ENCODE results near the gene MKRN2. TPM values are rescaled to one million over a fixed set of nuclear protein-coding genes. Genes with fewer than 3 reads are reported as not detected.
A peak's percentile ranks its signal among the peaks of the same experiment; 100 is the strongest.

Gene MKRN2
- total RNA-seq, 2 experiments from 2014 or later = 32.9 to 34.5 TPM

GRCh38 chr3:12558706-12559105 lies 1.8 kb downstream of the MKRN2 start:
- DNase-seq = no peak
- Mint-ChIP-seq H3K27ac (no peak overlapping the region), H3K4me1 (ENCODE audit: low read depth) (peaks cover 60% of the 10 kb centered on the region), H3K4me3 (peak overlapping the region; percentile 78), H3K36me3 (ENCODE audit: low read depth) (peaks cover under 1% of the 10 kb centered on the region), H3K27me3 (ENCODE audit: low read depth) (peaks cover 15% of the 10 kb centered on the region), H3K9me3 (no peaks in the 10 kb centered on the region)
- CTCF ChIA-PET = interaction anchor here (1.2 kb wide), 2 partner anchors 47 to 162 kb away, joined by 3 to 4 read pairs; no protein-coding TSS in a partner anchor
- intact Hi-C loops (cut with micrococcal nuclease) = loop anchor here (10.0 kb wide), 1 partner anchor 714 kb away; the partner anchor contains the start of gene TAMM41

GRCh38 chr3:12559520-12559919 lies 2.6 kb downstream of the MKRN2 start:
- intact Hi-C loops (cut with micrococcal nuclease) = loop anchor here (10.0 kb wide), 1 partner anchor 715 kb away; the partner anchor contains the start of gene TAMM41
- Mint-ChIP-seq H3K36me3 (ENCODE audit: low read depth) (peaks cover 3% of the 10 kb centered on the region), H3K4me3 (peak overlapping the region; percentile 7), H3K9me3 (no peaks in the 10 kb centered on the region), H3K27me3 (ENCODE audit: low read depth) (peaks cover 11% of the 10 kb centered on the region), H3K4me1 (ENCODE audit: low read depth) (peaks cover 58% of the 10 kb centered on the region), H3K27ac (no peak overlapping the region)
- no peak for DNase-seq
- CTCF ChIA-PET = interaction anchor here (0.6 to 1.2 kb wide), 2 partner anchors 46 to 78 kb away, joined by 3 read pairs; no protein-coding TSS in a partner anchor

- Mint-ChIP-seq H3K27ac (peak overlapping the region; percentile 89), H3K4me3 (peak overlapping the region; percentile 32), H3K9me3 (peaks cover 2% of the 10 kb centered on the region), H3K27me3 (ENCODE audit: low read depth) (peaks cover 3% of the 10 kb centered on the region), H3K4me1 (ENCODE audit: low read depth) (peaks cover 63% of the 10 kb centered on the region), H3K36me3 (ENCODE audit: low read depth) (peaks cover 11% of the 10 kb centered on the region)
- intact Hi-C loops (cut with micrococcal nuclease) = loop anchor here (1.0 to 2.0 kb wide), 3 partner anchors 47 to 366 kb away; no protein-coding TSS in a partner anchor
- DNase-seq = peak; percentile 64
- CTCF ChIA-PET = interaction anchor here (1.1 kb wide), 1 partner anchor 281 kb away, joined by 3 read pairs; the partner anchor contains the start of gene RPL32
These were observed 3.8 kb downstream of the MKRN2 start for GRCh38 chr3:12560505-12561190.

GRCh38 chr3:12561397-12561796 lies 4.5 kb downstream of the MKRN2 start:
- no peaks in the 10 kb centered on the region for H3K27me3 Mint-ChIP-seq (ENCODE audit: low read depth)
- H3K9me3 Mint-ChIP-seq = peaks cover 6% of the 10 kb centered on the region
- peaks cover 64% of the 10 kb centered on the region for H3K4me1 Mint-ChIP-seq (ENCODE audit: low read depth)
- no peak for DNase-seq
- peak overlapping the region; percentile 89 for H3K27ac Mint-ChIP-seq
- intact Hi-C loops (cut with micrococcal nuclease) = loop anchor here (1.0 to 2.0 kb wide), 3 partner anchors 46 to 367 kb away; no protein-coding TSS in a partner anchor
- no peak overlapping the region for H3K4me3 Mint-ChIP-seq
- CTCF ChIA-PET = no interaction called here
- peaks cover 15% of the 10 kb centered on the region for H3K36me3 Mint-ChIP-seq (ENCODE audit: low read depth)

- Mint-ChIP-seq H3K27me3 (ENCODE audit: low read depth) (no peaks in the 10 kb centered on the region), H3K27ac (no peak overlapping the region), H3K9me3 (peaks cover 9% of the 10 kb centered on the region), H3K4me3 (no peak overlapping the region), H3K36me3 (ENCODE audit: low read depth) (peaks cover 22% of the 10 kb centered on the region), H3K4me1 (ENCODE audit: low read depth) (peaks cover 65% of the 10 kb centered on the region)
- no peak for DNase-seq
- intact Hi-C loops (cut with micrococcal nuclease) = no loop called here
- CTCF ChIA-PET = interaction anchor here (1.0 kb wide), 2 partner anchors 16 to 134 kb away, joined by 3 to 4 read pairs; no protein-coding TSS in a partner anchor
These were observed 5.6 kb downstream of the MKRN2 start for GRCh38 chr3:12562451-12562850.

- Mint-ChIP-seq H3K36me3 (ENCODE audit: low read depth) (peaks cover 45% of the 10 kb centered on the region), H3K9me3 (peaks cover 9% of the 10 kb centered on the region), H3K27ac (no peak overlapping the region), H3K4me3 (no peak overlapping the region), H3K4me1 (ENCODE audit: low read depth) (peaks cover 29% of the 10 kb centered on the region), H3K27me3 (ENCODE audit: low read depth) (no peaks in the 10 kb centered on the region)
- CTCF ChIA-PET = no interaction called here
- intact Hi-C loops (cut with micrococcal nuclease) = no loop called here
- no peak for DNase-seq
These were observed 10.1 kb downstream of the MKRN2 start for GRCh38 chr3:12566976-12567375.

- Mint-ChIP-seq H3K4me3 (no peak overlapping the region), H3K9me3 (peaks cover 9% of the 10 kb centered on the region), H3K36me3 (ENCODE audit: low read depth) (peaks cover 53% of the 10 kb centered on the region), H3K4me1 (ENCODE audit: low read depth) (peaks cover 18% of the 10 kb centered on the region), H3K27me3 (ENCODE audit: low read depth) (no peaks in the 10 kb centered on the region), H3K27ac (peak overlapping the region; percentile 24)
- no peak for DNase-seq
- CTCF ChIA-PET = no interaction called here
- intact Hi-C loops (cut with micrococcal nuclease) = no loop called here
These were observed 11.9 kb downstream of the MKRN2 start for GRCh38 chr3:12568747-12569146.

GRCh38 chr3:12569836-12570235 lies 12.9 kb downstream of the MKRN2 start:
- Mint-ChIP-seq H3K36me3 (ENCODE audit: low read depth) (peaks cover 58% of the 10 kb centered on the region), H3K27me3 (ENCODE audit: low read depth) (no peaks in the 10 kb centered on the region), H3K4me3 (no peak overlapping the region), H3K9me3 (peaks cover 9% of the 10 kb centered on the region), H3K27ac (no peak overlapping the region), H3K4me1 (ENCODE audit: low read depth) (peaks cover 13% of the 10 kb centered on the region)
- no peak for DNase-seq
- intact Hi-C loops (cut with micrococcal nuclease) = no loop called here
- CTCF ChIA-PET = no interaction called here

- no peaks in the 10 kb centered on the region for H3K27me3 Mint-ChIP-seq (ENCODE audit: low read depth)
- no peak for DNase-seq
- peaks cover 65% of the 10 kb centered on the region for H3K36me3 Mint-ChIP-seq (ENCODE audit: low read depth)
- H3K9me3 Mint-ChIP-seq = peaks cover 8% of the 10 kb centered on the region
- CTCF ChIA-PET = no interaction called here
- intact Hi-C loops (cut with micrococcal nuclease) = no loop called here
- peaks cover 4% of the 10 kb centered on the region for H3K4me1 Mint-ChIP-seq (ENCODE audit: low read depth)
- no peak overlapping the region for H3K27ac Mint-ChIP-seq
- H3K4me3 Mint-ChIP-seq = no peak overlapping the region
These were observed 15.1 kb downstream of the MKRN2 start for GRCh38 chr3:12571986-12572385.

GRCh38 chr3:12574131-12574530 lies 17.2 kb downstream of the MKRN2 start:
- Mint-ChIP-seq H3K27me3 (ENCODE audit: low read depth) (no peaks in the 10 kb centered on the region), H3K4me3 (no peak overlapping the region), H3K9me3 (peaks cover 12% of the 10 kb centered on the region), H3K36me3 (ENCODE audit: low read depth) (peaks cover 70% of the 10 kb centered on the region), H3K27ac (no peak overlapping the region), H3K4me1 (ENCODE audit: low read depth) (no peaks in the 10 kb centered on the region)
- intact Hi-C loops (cut with micrococcal nuclease) = no loop called here
- no peak for DNase-seq
- CTCF ChIA-PET = no interaction called here

GRCh38 chr3:12574661-12575060 lies 17.8 kb downstream of the MKRN2 start:
- Mint-ChIP-seq H3K4me3 (no peak overlapping the region), H3K27ac (no peak overlapping the region), H3K4me1 (ENCODE audit: low read depth) (no peaks in the 10 kb centered on the region), H3K27me3 (ENCODE audit: low read depth) (no peaks in the 10 kb centered on the region), H3K36me3 (ENCODE audit: low read depth) (peaks cover 71% of the 10 kb centered on the region), H3K9me3 (peaks cover 12% of the 10 kb centered on the region)
- no peak for DNase-seq
- CTCF ChIA-PET = no interaction called here
- intact Hi-C loops (cut with micrococcal nuclease) = no loop called here

GRCh38 chr3:12577379-12577778 lies 20.5 kb downstream of the MKRN2 start:
- intact Hi-C loops (cut with micrococcal nuclease) = no loop called here
- CTCF ChIA-PET = interaction anchor here (0.7 to 1.7 kb wide), 2 partner anchors 314 to 777 kb away, joined by 3 to 6 read pairs; no protein-coding TSS in a partner anchor
- no peaks in the 10 kb centered on the region for H3K27me3 Mint-ChIP-seq (ENCODE audit: low read depth)

GRCh38 chr3:12578742-12579141 lies 21.9 kb downstream of the MKRN2 start:
- Mint-ChIP-seq H3K27me3 (ENCODE audit: low read depth) (no peaks in the 10 kb centered on the region), H3K4me1 (ENCODE audit: low read depth) (no peaks in the 10 kb centered on the region), H3K4me3 (no peak overlapping the region), H3K9me3 (peaks cover 12% of the 10 kb centered on the region), H3K36me3 (ENCODE audit: low read depth) (peaks cover 59% of the 10 kb centered on the region), H3K27ac (no peak overlapping the region)
- no peak for DNase-seq
- intact Hi-C loops (cut with micrococcal nuclease) = no loop called here
- CTCF ChIA-PET = interaction anchor here (0.7 to 1.5 kb wide), 3 partner anchors 11 to 142 kb away, joined by 3 to 4 read pairs (median 3); no protein-coding TSS in a partner anchor

More at GRCh38 chr3:12577379-12577778, 20.5 kb downstream of the MKRN2 start:
- H3K4me1 Mint-ChIP-seq (ENCODE audit: low read depth) = no peaks in the 10 kb centered on the region
- peaks cover 12% of the 10 kb centered on the region for H3K9me3 Mint-ChIP-seq
- DNase-seq = no peak
- peaks cover 61% of the 10 kb centered on the region for H3K36me3 Mint-ChIP-seq (ENCODE audit: low read depth)
- no peak overlapping the region for H3K27ac Mint-ChIP-seq
- no peak overlapping the region for H3K4me3 Mint-ChIP-seq

Measured in activated naive CD4-positive, alpha-beta T cell treated with anti-CD3 and anti-CD28 coated beads for 36 hours (primary cell).